ENCODE measurements around the gene IL1RAPL1.

IL1RAPL1 gene

DNA sequence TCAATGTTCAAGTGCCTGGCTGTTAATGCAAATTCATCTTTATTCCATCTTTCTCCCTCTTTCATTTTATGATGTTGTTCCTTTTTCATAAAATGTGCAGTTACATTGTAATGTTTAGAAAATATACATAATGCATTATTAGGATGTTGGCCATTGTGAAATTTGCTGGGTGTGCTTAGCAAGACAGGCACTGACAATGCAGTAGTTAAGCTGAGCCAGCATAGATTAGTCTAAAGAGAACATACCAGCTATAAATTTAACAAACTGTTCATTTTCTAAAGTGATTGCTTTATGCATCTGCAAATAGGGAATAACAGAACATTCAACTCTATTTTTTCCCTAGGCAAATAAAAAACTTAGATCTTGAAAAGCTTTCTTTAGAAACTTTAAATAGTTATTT, 436.0 kb downstream of the IL1RAPL1 start:
- FAIRE-seq (no peak), DNase-seq (ENCODE audit: insufficient read length, low spot score) (no peak)
- no peak for TF ChIP-seq POLR2A (IDR thresholded peaks at IDR 0.05; ENCODE audit: low read depth, low read length)

DNA sequence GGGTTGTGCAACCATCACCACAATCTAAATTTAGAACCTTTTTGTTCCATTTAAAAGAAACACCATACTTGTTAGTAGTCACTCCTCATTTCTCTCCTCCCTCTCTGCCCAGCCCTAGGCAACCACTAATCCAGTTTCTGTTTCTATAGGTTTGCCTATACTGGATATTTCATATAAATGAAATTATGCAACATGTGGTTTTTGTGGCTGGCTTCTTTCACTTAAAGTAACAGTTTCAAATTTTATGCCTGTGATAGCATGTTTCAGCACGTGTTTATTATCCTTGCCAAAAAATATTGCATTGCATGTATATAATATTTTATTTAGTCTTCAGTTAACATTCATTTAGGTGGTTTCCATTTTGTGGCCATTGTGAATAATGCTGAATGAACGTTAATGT, 437.6 kb downstream of the IL1RAPL1 start:
- DNase-seq (ENCODE audit: insufficient read length, low spot score), result no peak
- no peak for TF ChIP-seq POLR2A (IDR thresholded peaks at IDR 0.05; ENCODE audit: low read depth, low read length)
- no peak for FAIRE-seq

DNA sequence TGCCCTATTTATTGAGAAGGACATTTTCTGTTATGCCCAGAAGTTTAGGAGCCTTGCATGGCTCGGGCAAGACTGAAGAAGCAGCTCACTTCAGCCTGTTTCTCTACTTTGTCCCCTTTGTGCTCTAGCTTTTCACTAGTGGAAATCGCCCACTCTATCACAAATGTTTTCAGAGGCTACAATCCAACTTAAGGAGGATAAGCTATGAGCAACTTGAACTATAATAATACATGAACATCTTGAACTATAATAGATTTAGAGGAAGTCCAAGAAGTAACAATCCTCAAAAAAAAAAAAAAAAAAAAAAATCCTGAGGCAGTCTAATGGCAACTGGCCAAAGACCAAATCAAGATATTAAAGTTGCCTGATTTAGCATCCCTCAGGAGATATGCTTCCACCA, 452.3 kb downstream of the IL1RAPL1 start:
- no peak for TF ChIP-seq POLR2A (IDR thresholded peaks at IDR 0.05; ENCODE audit: low read depth, low read length)
- FAIRE-seq (no peak), DNase-seq (ENCODE audit: insufficient read length, low spot score) (no peak)

DNA sequence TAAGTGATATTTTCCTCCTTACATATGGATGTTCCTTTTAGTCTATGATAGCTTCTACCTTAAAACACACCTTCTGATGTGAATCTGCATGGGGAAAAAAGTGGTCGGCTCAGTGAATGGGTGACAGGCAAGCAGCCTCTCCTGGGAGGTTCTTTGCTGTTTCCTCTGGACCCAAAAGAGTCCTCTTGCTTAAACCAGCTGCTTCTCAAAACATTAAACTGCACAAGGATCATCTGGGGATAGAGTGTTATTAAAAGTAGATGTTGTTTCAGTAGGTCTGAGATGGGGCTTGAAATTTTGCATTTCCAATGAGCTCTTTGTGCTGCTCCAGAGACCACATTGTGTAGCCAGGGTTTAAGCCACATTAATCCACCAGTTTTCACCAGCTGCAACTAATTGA, 452.9 kb downstream of the IL1RAPL1 start:
- no peak for TF ChIP-seq POLR2A (IDR thresholded peaks at IDR 0.05; ENCODE audit: low read depth, low read length)
- no peak for FAIRE-seq
- DNase-seq (ENCODE audit: insufficient read length, low spot score), result no peak

DNA sequence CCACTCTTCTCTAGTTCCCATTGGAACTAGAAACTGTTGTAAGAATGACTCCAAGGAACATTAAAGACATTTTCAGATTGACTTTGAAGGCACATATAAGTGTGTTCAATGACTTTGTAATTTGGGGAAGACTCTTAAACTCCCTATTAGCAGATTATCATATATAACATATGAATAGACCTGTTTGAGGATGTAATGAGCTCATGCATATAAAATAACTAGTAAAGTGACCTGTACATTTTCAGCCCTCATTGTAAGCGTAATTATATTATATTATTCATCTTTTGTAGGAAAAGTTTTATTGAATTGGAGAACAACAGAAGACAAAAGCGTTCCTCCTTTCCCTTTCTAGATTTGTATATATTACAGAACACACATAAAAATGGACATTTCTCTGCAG, 455.1 kb downstream of the IL1RAPL1 start:
- FAIRE-seq, result no peak
- no peak for TF ChIP-seq POLR2A (IDR thresholded peaks at IDR 0.05; ENCODE audit: low read depth, low read length)
- DNase-seq (ENCODE audit: insufficient read length, low spot score), result no peak

DNA sequence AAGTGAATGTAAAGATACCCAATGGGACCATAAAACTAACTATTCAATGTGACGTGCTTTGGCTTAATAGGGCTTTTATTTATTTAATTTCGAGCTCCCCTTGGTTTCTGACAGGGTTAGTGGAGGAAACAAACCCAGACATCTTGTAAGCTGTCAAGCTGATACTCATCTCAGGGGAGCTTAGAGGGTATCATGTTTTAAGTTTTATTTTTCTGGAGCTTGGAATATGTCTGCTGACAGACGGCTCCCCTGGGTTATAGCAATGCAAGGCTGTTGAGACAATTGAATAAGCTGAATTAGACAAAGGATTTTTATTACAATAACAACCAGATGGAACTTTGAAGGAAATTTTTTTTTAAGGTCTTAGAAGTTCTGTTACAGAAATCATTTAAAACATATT, 456.5 kb downstream of the IL1RAPL1 start:
- DNase-seq (ENCODE audit: insufficient read length, low spot score) (no peak), FAIRE-seq (no peak)
- no peak for TF ChIP-seq POLR2A (IDR thresholded peaks at IDR 0.05; ENCODE audit: low read depth, low read length)

DNA sequence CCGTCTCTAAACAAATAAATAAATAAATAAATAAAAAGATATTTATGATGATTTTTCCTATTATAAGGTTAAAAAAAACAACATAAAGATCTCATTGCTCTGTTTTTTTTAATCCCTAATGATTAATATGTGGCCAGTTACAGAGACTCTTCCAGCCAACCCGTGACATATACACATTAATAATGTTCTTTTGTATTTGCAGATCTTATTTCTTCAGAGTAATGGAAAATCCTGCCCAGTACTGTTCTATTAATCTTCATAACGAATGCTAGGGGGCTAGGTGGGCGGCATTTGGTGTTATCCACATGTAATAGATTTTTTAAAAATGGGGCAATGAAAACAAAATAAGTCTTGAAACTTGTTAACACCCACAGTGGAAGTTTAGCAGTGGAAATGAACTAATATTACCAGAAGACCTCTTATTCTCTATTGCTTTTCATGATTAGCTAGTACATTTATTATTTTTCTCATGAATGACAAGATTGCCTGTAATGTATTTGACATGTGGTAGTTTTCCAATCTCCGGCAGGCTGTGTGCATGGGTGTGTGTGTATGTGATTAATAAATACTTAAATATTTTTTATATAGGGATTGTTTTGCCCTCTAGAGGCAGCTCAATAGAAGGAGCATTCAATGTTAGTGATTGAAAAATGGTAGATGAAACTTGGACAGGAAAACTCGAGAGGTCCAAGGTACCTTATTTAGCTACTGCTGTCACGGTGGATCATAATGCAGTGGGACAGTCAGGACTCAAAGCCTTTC, 457.4 kb downstream of the IL1RAPL1 start:
- no peak for FAIRE-seq
- no peak for DNase-seq (ENCODE audit: insufficient read length, low spot score)
- no peak for TF ChIP-seq POLR2A (IDR thresholded peaks at IDR 0.05; ENCODE audit: low read depth, low read length)

DNA sequence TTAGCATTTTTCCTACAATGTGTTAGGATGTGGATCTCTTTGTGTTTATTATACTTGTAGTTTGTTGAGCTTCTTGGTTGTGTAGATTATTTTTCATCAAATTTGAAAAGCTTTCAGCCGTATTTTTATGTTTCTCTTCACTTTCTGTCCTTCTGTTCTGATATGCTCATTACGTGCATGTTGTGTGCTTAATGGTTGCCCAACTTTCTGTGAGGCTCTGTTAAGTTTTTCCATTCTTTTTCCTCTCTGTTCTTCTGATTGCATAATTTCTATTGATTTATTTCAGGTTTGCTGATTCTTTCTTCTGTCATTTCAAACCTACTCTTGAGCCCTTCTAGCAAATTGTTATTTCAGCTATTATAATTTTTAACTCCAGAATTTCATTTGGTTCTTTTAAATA, 478.2 kb downstream of the IL1RAPL1 start:
- DNase-seq (ENCODE audit: insufficient read length, low spot score), result no peak
- FAIRE-seq, result no peak
- TF ChIP-seq POLR2A (IDR thresholded peaks at IDR 0.05; ENCODE audit: low read depth, low read length), result no peak

DNA sequence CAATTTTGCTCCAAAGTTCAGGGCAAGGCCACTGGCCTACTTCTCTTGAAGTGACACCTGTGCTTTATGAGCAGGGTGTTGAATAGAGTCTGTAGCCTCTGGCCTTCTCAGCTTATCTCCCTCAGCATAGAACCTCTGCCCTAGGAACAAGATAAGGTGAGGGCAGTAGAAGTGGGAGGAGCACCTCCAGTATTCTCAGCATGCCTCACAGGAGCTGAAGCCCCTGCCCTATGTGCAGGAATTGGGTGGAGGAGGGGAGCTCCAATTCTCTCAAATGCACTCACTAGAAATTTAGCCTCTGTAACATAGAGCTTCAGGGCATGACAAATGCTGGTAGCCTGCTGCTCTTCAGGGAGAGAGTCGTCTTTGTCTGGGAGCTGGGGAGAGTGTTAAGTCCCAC, 479.3 kb downstream of the IL1RAPL1 start:
- FAIRE-seq (no peak), DNase-seq (ENCODE audit: insufficient read length, low spot score) (no peak)
- TF ChIP-seq POLR2A (IDR thresholded peaks at IDR 0.05; ENCODE audit: low read depth, low read length), result no peak

DNA sequence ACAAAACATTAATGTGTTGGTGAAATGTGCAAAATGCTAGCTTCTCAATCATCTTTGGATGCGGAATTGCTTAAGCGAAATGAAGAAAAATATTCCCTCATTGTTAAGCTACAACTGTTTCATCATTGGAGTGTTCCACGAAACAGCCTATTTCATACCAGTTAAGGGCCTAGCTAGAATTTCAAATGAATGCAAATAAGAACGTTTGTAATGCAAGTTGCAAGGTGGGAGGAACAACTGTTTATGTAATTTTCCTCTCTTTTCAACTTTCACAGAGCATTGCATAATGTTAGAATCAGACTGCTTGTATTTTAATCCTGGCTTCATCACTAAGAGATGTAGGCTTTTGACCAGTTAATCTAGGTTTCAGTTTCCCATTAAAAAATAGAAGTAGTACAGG, 480.1 kb downstream of the IL1RAPL1 start:
- no peak for TF ChIP-seq POLR2A (IDR thresholded peaks at IDR 0.05; ENCODE audit: low read depth, low read length)
- FAIRE-seq, result no peak
- no peak for DNase-seq (ENCODE audit: insufficient read length, low spot score)

DNA sequence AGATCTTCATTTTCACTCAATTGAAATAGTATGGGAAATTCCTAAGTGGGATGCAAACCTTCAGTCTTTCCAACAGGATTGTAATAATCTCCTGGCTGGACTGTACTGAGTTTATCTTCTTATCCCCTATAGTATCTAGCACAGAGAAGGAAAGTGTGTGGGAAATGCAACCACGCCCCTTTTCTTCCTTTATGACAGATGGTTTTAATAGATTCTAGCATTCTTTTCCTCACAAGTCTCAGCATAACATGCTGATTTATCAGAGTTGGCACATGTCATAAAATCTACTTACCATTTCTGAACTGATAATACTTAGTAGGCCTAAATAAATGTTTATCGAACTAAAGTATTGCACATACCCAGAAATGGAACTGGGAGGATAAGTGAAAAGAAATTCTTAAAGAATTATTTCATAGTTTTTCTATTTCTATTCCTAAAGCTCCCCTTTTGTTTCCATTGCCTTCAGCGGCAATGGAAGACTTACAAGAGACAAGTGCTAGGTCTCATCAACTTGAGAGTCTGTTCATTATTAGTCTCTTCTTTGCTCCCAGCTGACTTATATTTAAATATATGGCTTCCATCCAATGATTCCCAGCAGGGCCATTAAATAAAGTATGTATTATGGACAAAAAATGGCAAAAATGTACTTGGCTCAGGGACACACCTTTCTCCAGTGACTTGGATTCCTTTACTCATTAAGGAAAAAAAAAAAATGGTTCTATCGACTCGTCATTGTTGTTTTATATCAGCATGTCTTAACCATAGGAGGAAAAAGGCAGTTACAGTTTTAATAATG, 484.5 kb downstream of the IL1RAPL1 start:
- FAIRE-seq (no peak), DNase-seq (ENCODE audit: insufficient read length, low spot score) (no peak)
- TF ChIP-seq POLR2A (IDR thresholded peaks at IDR 0.05; ENCODE audit: low read depth, low read length), result no peak

DNA sequence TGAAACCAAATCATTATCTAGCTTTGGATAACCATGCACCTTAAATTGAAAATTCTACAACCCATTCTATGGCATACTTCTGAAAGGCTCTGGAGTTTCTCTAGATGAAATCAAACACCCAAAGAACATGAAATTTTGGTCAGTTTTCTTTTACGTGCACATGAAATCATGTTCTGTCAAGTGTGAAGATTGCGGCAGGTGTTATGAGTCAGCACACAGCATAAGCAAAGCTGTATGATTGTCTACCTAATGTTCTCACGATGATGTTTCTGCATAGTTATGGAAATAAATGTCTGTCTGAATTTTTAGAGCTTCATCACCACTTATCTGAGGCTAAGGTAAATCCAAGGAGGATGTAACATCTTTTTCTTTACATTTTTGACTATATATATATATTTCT, 495.3 kb downstream of the IL1RAPL1 start:
- no peak for DNase-seq (ENCODE audit: insufficient read length, low spot score)
- no peak for TF ChIP-seq POLR2A (IDR thresholded peaks at IDR 0.05; ENCODE audit: low read depth, low read length)
- FAIRE-seq, result no peak

DNA sequence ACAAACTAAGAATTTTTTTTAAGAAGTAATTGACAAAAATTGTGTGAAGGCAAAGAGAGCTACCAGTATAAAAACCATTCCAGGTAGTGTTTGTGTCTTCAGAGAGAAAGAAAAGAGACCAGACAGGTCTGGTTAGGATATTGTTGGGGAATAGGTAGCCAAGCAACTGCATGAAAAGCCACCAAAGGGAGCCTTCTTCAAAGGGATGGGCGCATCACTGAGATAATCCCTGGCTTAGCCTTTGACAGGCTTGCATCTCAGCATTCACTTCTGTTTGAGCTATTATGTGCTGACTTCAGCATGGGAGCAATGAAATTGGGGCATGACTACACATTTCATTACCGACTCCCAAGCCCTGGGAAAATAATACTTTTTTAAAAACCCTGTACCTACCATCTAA, 496.6 kb downstream of the IL1RAPL1 start:
- no peak for TF ChIP-seq POLR2A (IDR thresholded peaks at IDR 0.05; ENCODE audit: low read depth, low read length)
- DNase-seq (ENCODE audit: insufficient read length, low spot score) (no peak), FAIRE-seq (no peak)

DNA sequence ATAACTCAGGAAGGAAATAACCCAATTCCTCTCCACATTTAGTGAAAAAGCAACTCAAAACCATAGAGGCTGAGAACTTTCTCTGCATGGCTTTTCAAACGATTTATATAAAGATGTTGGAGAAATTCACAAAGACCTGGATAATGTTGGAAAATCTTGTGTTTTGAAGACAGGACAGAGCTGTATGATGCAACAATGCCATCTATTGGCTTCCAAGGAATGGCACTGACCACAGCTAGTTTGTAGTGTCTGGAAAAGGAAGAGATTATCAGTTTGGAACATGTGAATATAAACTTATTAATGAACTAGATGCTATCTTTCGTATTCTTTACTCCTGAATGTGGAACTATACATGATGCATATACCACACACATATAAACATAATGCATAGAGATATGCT, 503.6 kb downstream of the IL1RAPL1 start:
- TF ChIP-seq POLR2A (IDR thresholded peaks at IDR 0.05; ENCODE audit: low read depth, low read length), result no peak
- FAIRE-seq, result no peak
- no peak for DNase-seq (ENCODE audit: insufficient read length, low spot score)

DNA sequence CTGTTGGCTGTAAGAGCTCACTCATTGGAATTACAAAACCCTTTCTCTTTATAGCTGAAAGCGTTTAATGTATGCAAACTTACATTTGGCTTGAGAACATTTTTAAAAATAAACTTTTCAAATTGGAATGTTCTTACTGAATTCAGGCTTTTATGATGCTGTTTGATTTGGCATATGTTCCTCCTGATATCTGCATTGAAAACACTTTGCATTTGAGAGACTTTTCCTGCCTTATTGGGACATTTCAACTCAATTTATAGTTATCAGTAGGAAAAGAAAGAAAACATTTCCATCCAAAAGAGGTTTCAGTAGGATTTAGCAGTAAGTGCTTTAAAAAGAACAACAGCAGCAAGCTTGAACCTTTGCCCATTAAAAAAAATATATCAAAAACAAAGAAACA, 520.0 kb downstream of the IL1RAPL1 start:
- FAIRE-seq (no peak), DNase-seq (ENCODE audit: insufficient read length, low spot score) (no peak)
- TF ChIP-seq POLR2A (IDR thresholded peaks at IDR 0.05; ENCODE audit: low read depth, low read length), result no peak

Measured in H54 (cell line).